GM12801 (cell line): ENCODE results near the gene ATG4D.

Source experiments
- CTCF ChIP-seq: IDR thresholded peaks from one replicate; pipeline ENCODE4 v1.5.1; 2011; ENCODE audit warnings: control low read depth; ENCODE audit not compliant: insufficient read length; ENCODE audit errors: extremely low read depth

The ATG4D gene

DNA sequence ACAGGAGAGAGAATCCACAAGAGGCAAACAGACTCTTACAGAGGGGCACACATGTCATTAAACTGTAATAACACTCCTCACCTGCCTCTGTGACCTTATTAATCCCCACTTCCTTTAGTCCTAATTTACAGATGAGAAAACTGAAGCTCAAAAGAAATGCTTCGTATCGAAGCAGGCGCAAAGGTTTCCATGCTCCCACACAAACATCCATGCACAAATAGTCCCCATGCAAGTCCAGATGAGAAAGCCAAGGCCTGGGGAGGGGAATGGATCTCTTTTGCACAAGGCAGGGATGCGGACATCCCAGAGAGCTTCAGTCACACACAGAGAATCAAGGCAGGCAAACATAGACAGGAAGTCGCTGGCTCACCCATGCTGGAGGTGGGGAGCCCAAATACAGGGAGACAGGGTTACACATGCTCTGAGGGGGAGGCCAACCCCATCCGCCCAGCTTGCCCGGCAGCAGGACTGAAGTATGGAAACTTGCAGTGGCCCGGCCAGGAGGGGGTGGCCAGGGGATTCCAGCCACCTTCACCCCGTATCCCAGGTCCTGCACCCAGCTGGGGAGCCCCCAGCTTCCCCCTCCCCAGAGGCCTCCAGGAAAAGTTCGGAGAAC is 26.9 kb upstream of the ATG4D start:
- no peak for TF ChIP-seq CTCF

GRCh38 chr19:10517361-10517759 is 26.3 kb upstream of the ATG4D start, which contains the start of gene S1PR5:
TSS of gene S1PR5 (minus strand) at chr19:10517447. CDS start at chr19:10515011, 2,436 bp downstream.
- TF ChIP-seq CTCF: no peak

- TF ChIP-seq CTCF: no peak
Measured at GRCh38 chr19:10517760-10518443, 25.8 kb upstream of the ATG4D start.

- TF ChIP-seq CTCF: no peak
Measured at GRCh38 chr19:10518444-10519361, 25.0 kb upstream of the ATG4D start.

- TF ChIP-seq CTCF: no peak
Measured at GRCh38 chr19:10519421-10519820, 24.3 kb upstream of the ATG4D start.

DNA sequence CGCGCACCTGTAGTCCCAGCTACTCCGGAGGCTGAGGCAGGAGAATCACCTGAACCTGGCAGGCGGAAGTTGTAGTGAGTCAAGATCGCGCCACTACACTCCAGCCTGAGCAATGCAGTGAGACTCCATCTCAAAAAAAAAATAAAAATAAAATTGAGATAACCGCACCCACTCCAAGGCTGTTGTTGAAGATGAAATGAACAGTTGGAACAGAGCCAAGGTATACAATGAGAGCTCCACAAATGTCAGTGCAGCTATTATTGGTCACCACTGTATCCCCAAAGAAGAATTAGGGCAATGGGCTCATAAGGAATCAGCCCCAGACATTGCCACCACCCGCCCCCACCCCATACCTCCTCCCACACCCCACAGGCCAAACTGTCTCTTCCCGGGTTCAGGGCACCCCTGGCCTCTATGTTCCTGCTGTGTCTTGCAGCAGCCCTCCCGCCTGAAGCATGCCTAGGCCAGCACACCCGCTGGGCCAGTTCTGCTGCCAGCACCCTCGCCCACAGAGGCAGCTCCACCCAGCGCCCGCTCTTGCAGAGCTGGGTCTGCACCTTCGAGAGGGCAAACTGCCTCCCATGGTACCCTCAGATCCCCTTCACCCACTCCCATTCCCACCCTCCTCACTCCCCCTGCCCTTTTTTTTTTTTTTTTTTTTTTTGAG is 22.9 kb upstream of the ATG4D start:
- no peak for TF ChIP-seq CTCF

DNA sequence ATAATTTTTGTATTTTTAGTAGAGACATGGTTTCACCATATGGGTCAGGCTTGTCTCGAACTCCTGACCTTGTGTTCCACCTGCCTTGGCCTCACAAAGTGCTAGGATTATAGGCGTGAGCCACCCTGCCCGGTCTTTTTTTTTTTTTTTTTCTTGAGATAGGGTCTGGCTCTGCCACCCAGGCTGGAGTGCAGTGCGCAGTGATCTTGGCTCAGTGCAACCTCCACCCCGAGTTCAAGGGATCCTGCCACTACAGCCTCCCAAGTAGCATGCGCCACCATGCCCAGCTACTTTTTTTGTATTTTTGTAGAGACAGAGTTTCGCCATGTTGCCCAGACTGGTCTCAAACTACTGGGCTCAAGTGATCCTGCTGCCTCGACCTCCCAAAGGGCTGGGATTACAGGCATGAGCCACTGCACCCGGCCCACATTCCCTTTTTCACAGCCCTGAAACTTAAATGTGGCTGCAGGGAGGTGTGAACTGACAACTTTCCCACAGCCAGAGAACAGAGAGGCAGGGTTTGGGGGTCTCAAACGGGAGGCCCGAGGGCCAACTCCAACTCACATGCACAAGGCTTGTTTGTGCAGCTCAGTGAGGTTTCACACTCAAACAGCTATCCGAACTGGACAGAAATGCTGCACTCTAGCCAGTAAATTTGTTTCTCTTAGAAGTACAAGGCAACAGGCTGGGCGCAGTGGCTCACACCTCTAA is 22.1 kb upstream of the ATG4D start:
- no peak for TF ChIP-seq CTCF
